HG02759 (cell line): Measurements from ENCODE around the gene PRORP.
"Not testable (repeated sequence)": the region's sequence is repeated elsewhere in the genome, so short reads cannot be mapped to it uniquely, and the experiment has no call there.

Source experiments
- ATAC-seq: cut with Tn5 transposase; IDR thresholded peaks from one replicate; pipeline ENCODE4 v1.9.1; 2021; ENCODE audit warnings: mild to moderate bottlenecking, moderate library complexity; ENCODE audit not compliant: unreplicated experiment

Gene PRORP

GRCh38 chr14:35134329-35135123 lies 12.2 kb downstream of the PRORP start:
- ATAC-seq = no peak

GRCh38 chr14:35138585-35138984 lies 16.2 kb downstream of the PRORP start:
- ATAC-seq = no peak

GRCh38 chr14:35140718-35141581 lies 18.6 kb downstream of the PRORP start:
- ATAC-seq = no peak

- ATAC-seq = no peak
Observed at GRCh38 chr14:35144029-35144428, 21.7 kb downstream of the PRORP start.

- ATAC-seq = no peak
Observed at GRCh38 chr14:35146711-35147149, 24.4 kb downstream of the PRORP start.

GRCh38 chr14:35147186-35147585 lies 24.8 kb downstream of the PRORP start:
- no peak for ATAC-seq

- ATAC-seq = no peak
Observed at GRCh38 chr14:35147711-35148110, 25.4 kb downstream of the PRORP start.

GRCh38 chr14:35149239-35149638 lies 26.9 kb downstream of the PRORP start:
- ATAC-seq = no peak

- not testable (repeated sequence) for ATAC-seq
Observed at GRCh38 chr14:35152531-35152930, 30.2 kb downstream of the PRORP start.

- no peak for ATAC-seq
Observed at GRCh38 chr14:35154016-35154415, 31.7 kb downstream of the PRORP start.

- ATAC-seq = no peak
Observed at GRCh38 chr14:35155962-35156361, 33.6 kb downstream of the PRORP start.

GRCh38 chr14:35158491-35158890 lies 36.1 kb downstream of the PRORP start:
- no peak for ATAC-seq

- ATAC-seq = no peak
Observed at GRCh38 chr14:35158951-35159653, 36.8 kb downstream of the PRORP start.

- ATAC-seq = no peak
Observed at GRCh38 chr14:35159742-35160409, 37.5 kb downstream of the PRORP start.

GRCh38 chr14:35161231-35161630 lies 38.9 kb downstream of the PRORP start:
- no peak for ATAC-seq

- ATAC-seq = no peak
Observed at GRCh38 chr14:35163384-35163783, 41.0 kb downstream of the PRORP start.

- ATAC-seq = no peak
Observed at GRCh38 chr14:35164849-35165248, 42.5 kb downstream of the PRORP start.

- ATAC-seq = no peak
Observed at GRCh38 chr14:35167496-35167895, 45.1 kb downstream of the PRORP start.
